HL-60 (cell line): ENCODE results near the gene CXCR5.

Experiments
- CTCF ChIP-seq: IDR thresholded peaks from one replicate; pipeline ENCODE4 v1.5.1; 2011; ENCODE audit warnings: low read length, control low read depth, inconsistent platforms; ENCODE audit not compliant: insufficient read depth
- POLR2AphosphoS5 ChIP-seq: IDR thresholded peaks from 2 replicates; pipeline ENCODE4 v1.6.1; 2012; ENCODE audit warnings: low read depth

DNA sequence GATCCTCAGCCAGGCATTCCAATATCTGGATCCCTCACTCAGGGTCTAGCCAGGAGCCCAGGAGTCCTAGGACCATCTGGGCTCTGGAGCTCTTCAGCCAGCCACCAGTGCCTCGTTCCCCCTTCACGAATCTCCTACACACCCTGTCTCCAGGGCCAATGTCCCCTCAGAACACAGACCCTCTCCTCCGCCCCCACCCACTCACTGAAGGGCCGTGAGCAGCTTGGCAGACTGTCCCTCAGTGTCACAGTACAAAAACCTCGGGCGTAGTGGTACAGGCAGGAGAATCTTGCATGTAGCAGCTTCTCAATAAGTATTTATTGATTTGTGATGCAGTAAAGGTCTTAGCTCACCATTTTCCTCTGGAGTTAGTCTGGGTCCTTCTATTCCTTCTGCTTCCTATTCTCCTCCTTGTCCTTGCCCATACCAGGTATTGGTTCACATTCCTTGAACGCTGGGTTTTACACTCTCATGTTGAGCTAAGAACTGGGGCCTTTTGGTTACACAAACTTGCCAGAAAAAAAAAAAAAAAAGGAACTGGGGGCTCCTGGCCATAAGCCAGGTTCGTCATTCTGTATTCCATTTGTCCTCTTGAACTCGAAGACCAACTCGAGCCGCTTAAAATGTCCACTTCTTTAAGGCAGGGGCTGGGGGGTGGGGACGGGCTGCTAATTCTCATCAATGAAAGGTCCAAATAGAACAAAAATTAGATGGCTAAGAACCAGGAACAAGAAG lies 2.3 kb downstream of the CXCR5 start:
- TF ChIP-seq CTCF (no peak), POLR2AphosphoS5 (no peak)
